ENCODE data around the gene WIPI1.
"Not testable (repeated sequence)": the region's sequence is repeated elsewhere in the genome, so short reads cannot be mapped to it uniquely, and the experiment has no call there.

The WIPI1 gene

GRCh38 chr17:68423251-68423650 lies 34.0 kb downstream of the WIPI1 start:
- no peaks in the 10 kb centered on the region for H3K27me3 ChIP-seq (replicated peaks; ENCODE audit: control insufficient read depth, insufficient read depth, low read length)
- H3K9ac ChIP-seq (ENCODE audit: low read length): no peak overlapping the region
- peaks cover 94% of the 10 kb centered on the region for H3K36me3 ChIP-seq (ENCODE audit: control insufficient read depth, insufficient read depth, low read length, severe bottlenecking)
- no peaks in the 10 kb centered on the region for H3K9me3 ChIP-seq (ENCODE audit: control insufficient read depth, low read length)
- H3K4me3 ChIP-seq (ENCODE audit: low read length): no peak overlapping the region
- DNase-seq (ENCODE audit: low read depth): no peak
- no peaks in the 10 kb centered on the region for H3K4me1 ChIP-seq (ENCODE audit: control insufficient read depth, insufficient read depth, low read length)

GRCh38 chr17:68422821-68423220 lies 34.5 kb downstream of the WIPI1 start:
- DNase-seq (ENCODE audit: low read depth): no peak
- Histone ChIP-seq H3K9me3 (ENCODE audit: control insufficient read depth, low read length) (no peaks in the 10 kb centered on the region), H3K4me3 (ENCODE audit: low read length) (no peak overlapping the region), H3K9ac (ENCODE audit: low read length) (no peak overlapping the region), H3K4me1 (ENCODE audit: control insufficient read depth, insufficient read depth, low read length) (no peaks in the 10 kb centered on the region), H3K36me3 (ENCODE audit: control insufficient read depth, insufficient read depth, low read length, severe bottlenecking) (peaks cover 89% of the 10 kb centered on the region), H3K27me3 (replicated peaks; ENCODE audit: control insufficient read depth, insufficient read depth, low read length) (no peaks in the 10 kb centered on the region)

GRCh38 chr17:68421486-68421885 lies 35.8 kb downstream of the WIPI1 start:
- H3K9me3 ChIP-seq (ENCODE audit: control insufficient read depth, low read length): peaks cover under 1% of the 10 kb centered on the region
- no peaks in the 10 kb centered on the region for H3K4me1 ChIP-seq (ENCODE audit: control insufficient read depth, insufficient read depth, low read length)
- DNase-seq (ENCODE audit: low read depth): no peak

GRCh38 chr17:68420065-68420464 lies 37.2 kb downstream of the WIPI1 start:
- Histone ChIP-seq H3K9me3 (ENCODE audit: control insufficient read depth, low read length) (peaks cover 15% of the 10 kb centered on the region), H3K36me3 (ENCODE audit: control insufficient read depth, insufficient read depth, low read length, severe bottlenecking) (peaks cover 62% of the 10 kb centered on the region), H3K4me3 (ENCODE audit: low read length) (no peak overlapping the region), H3K27me3 (replicated peaks; ENCODE audit: control insufficient read depth, insufficient read depth, low read length) (no peaks in the 10 kb centered on the region), H3K4me1 (ENCODE audit: control insufficient read depth, insufficient read depth, low read length) (no peaks in the 10 kb centered on the region), H3K9ac (ENCODE audit: low read length) (no peak overlapping the region)
- DNase-seq (ENCODE audit: low read depth): no peak

More at GRCh38 chr17:68421486-68421885, 35.8 kb downstream of the WIPI1 start:
- Histone ChIP-seq H3K36me3 (ENCODE audit: control insufficient read depth, insufficient read depth, low read length, severe bottlenecking) (peaks cover 76% of the 10 kb centered on the region), H3K9ac (ENCODE audit: low read length) (no peak overlapping the region), H3K4me3 (ENCODE audit: low read length) (no peak overlapping the region), H3K27me3 (replicated peaks; ENCODE audit: control insufficient read depth, insufficient read depth, low read length) (no peaks in the 10 kb centered on the region)

- Histone ChIP-seq H3K36me3 (ENCODE audit: control insufficient read depth, insufficient read depth, low read length, severe bottlenecking) (peaks cover 50% of the 10 kb centered on the region), H3K9me3 (ENCODE audit: control insufficient read depth, low read length) (peaks cover 26% of the 10 kb centered on the region), H3K27me3 (replicated peaks; ENCODE audit: control insufficient read depth, insufficient read depth, low read length) (no peaks in the 10 kb centered on the region), H3K4me1 (ENCODE audit: control insufficient read depth, insufficient read depth, low read length) (no peaks in the 10 kb centered on the region), H3K9ac (ENCODE audit: low read length) (no peak overlapping the region), H3K4me3 (ENCODE audit: low read length) (no peak overlapping the region)
- DNase-seq (ENCODE audit: low read depth): no peak
These were observed 38.4 kb downstream of the WIPI1 start for GRCh38 chr17:68418876-68419275.

- H3K9me3 ChIP-seq (ENCODE audit: control insufficient read depth, low read length): peaks cover 26% of the 10 kb centered on the region
- H3K9ac ChIP-seq (ENCODE audit: low read length): no peak overlapping the region
- H3K36me3 ChIP-seq (ENCODE audit: control insufficient read depth, insufficient read depth, low read length, severe bottlenecking): peaks cover 35% of the 10 kb centered on the region
- DNase-seq (ENCODE audit: low read depth): no peak
- no peaks in the 10 kb centered on the region for H3K4me1 ChIP-seq (ENCODE audit: control insufficient read depth, insufficient read depth, low read length)
- no peaks in the 10 kb centered on the region for H3K27me3 ChIP-seq (replicated peaks; ENCODE audit: control insufficient read depth, insufficient read depth, low read length)
- no peak overlapping the region for H3K4me3 ChIP-seq (ENCODE audit: low read length)
These were observed 40.0 kb downstream of the WIPI1 start for GRCh38 chr17:68417317-68417716.

GRCh38 chr17:68414901-68415300 lies 42.4 kb downstream of the WIPI1 start:
- not testable (repeated sequence) for H3K4me3 ChIP-seq (ENCODE audit: low read length); DNase-seq (ENCODE audit: low read depth); H3K9ac ChIP-seq (ENCODE audit: low read length); H3K4me1 ChIP-seq (ENCODE audit: control insufficient read depth, insufficient read depth, low read length); H3K27me3 ChIP-seq (replicated peaks; ENCODE audit: control insufficient read depth, insufficient read depth, low read length)
- Histone ChIP-seq H3K36me3 (ENCODE audit: control insufficient read depth, insufficient read depth, low read length, severe bottlenecking) (peaks cover 13% of the 10 kb centered on the region), H3K9me3 (ENCODE audit: control insufficient read depth, low read length) (peaks cover 26% of the 10 kb centered on the region)

GRCh38 chr17:68413597-68414560 lies 43.4 kb downstream of the WIPI1 start:
- H3K9ac ChIP-seq (ENCODE audit: low read length); H3K36me3 ChIP-seq (ENCODE audit: control insufficient read depth, insufficient read depth, low read length, severe bottlenecking); H3K27me3 ChIP-seq (replicated peaks; ENCODE audit: control insufficient read depth, insufficient read depth, low read length); H3K4me1 ChIP-seq (ENCODE audit: control insufficient read depth, insufficient read depth, low read length): not testable (repeated sequence)
- Histone ChIP-seq H3K9me3 (ENCODE audit: control insufficient read depth, low read length) (peaks cover 26% of the 10 kb centered on the region), H3K4me3 (ENCODE audit: low read length) (peak overlapping the region; percentile 61)
- peak; percentile 57 for DNase-seq (ENCODE audit: low read depth)

GRCh38 chr17:68407656-68408055 lies 49.6 kb downstream of the WIPI1 start:
- H3K4me3 ChIP-seq (ENCODE audit: low read length); H3K9ac ChIP-seq (ENCODE audit: low read length); H3K9me3 ChIP-seq (ENCODE audit: control insufficient read depth, low read length); DNase-seq (ENCODE audit: low read depth); H3K36me3 ChIP-seq (ENCODE audit: control insufficient read depth, insufficient read depth, low read length, severe bottlenecking); H3K4me1 ChIP-seq (ENCODE audit: control insufficient read depth, insufficient read depth, low read length); H3K27me3 ChIP-seq (replicated peaks; ENCODE audit: control insufficient read depth, insufficient read depth, low read length): not testable (repeated sequence)

GRCh38 chr17:68403837-68404236 lies 53.5 kb downstream of the WIPI1 start:
- H3K9ac ChIP-seq (ENCODE audit: low read length); H3K27me3 ChIP-seq (replicated peaks; ENCODE audit: control insufficient read depth, insufficient read depth, low read length); H3K4me3 ChIP-seq (ENCODE audit: low read length); DNase-seq (ENCODE audit: low read depth); H3K9me3 ChIP-seq (ENCODE audit: control insufficient read depth, low read length); H3K36me3 ChIP-seq (ENCODE audit: control insufficient read depth, insufficient read depth, low read length, severe bottlenecking): not testable (repeated sequence)
- H3K4me1 ChIP-seq (ENCODE audit: control insufficient read depth, insufficient read depth, low read length): peaks cover 24% of the 10 kb centered on the region

- Histone ChIP-seq H3K4me1 (ENCODE audit: control insufficient read depth, insufficient read depth, low read length) (peaks cover 30% of the 10 kb centered on the region), H3K4me3 (ENCODE audit: low read length) (no peak overlapping the region), H3K27me3 (replicated peaks; ENCODE audit: control insufficient read depth, insufficient read depth, low read length) (no peaks in the 10 kb centered on the region), H3K9me3 (ENCODE audit: control insufficient read depth, low read length) (no peaks in the 10 kb centered on the region), H3K9ac (ENCODE audit: low read length) (no peak overlapping the region), H3K36me3 (ENCODE audit: control insufficient read depth, insufficient read depth, low read length, severe bottlenecking) (no peaks in the 10 kb centered on the region)
- peak; percentile 17 for DNase-seq (ENCODE audit: low read depth)
These were observed 54.2 kb downstream of the WIPI1 start for GRCh38 chr17:68403122-68403521.
